ENCODE measurements around the gene NTRK2.

DNA sequence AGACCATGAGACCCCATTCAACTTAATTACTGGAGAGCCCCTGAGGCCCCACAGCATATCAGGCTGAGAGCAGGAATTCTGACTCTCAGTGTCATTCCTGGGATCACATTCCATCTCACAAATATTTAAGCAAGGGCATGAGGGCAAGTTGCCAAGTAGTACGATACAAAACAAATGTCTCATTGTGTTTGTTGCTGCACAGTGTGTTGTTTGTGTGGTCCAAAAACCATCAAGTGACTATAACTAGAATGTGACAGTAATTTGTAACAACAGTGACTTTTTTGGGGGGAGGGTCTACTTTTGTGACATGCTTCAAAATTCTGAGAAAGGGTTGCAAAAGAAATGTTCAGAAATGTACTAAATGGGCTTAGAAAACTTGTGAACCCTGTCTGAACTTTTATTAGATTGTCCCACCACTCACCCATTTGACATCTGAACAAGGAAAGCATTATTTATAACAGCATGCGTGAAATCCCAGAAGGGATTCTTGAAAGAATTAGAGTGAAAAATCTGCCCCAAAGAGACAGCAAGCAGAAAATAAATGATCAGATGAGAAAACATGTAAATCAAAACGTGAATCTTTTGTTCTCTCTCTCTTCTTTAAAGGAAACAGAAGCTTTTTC is 347.0 kb downstream of the NTRK2 start:
- TF ChIP-seq, protein P1, sequence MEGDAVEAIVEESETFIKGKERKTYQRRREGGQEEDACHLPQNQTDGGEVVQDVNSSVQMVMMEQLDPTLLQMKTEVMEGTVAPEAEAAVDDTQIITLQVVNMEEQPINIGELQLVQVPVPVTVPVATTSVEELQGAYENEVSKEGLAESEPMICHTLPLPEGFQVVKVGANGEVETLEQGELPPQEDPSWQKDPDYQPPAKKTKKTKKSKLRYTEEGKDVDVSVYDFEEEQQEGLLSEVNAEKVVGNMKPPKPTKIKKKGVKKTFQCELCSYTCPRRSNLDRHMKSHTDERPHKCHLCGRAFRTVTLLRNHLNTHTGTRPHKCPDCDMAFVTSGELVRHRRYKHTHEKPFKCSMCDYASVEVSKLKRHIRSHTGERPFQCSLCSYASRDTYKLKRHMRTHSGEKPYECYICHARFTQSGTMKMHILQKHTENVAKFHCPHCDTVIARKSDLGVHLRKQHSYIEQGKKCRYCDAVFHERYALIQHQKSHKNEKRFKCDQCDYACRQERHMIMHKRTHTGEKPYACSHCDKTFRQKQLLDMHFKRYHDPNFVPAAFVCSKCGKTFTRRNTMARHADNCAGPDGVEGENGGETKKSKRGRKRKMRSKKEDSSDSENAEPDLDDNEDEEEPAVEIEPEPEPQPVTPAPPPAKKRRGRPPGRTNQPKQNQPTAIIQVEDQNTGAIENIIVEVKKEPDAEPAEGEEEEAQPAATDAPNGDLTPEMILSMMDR (conservative IDR thresholded peaks at IDR 0.05; ENCODE audit: low read depth in 2 of 2) = no peak
- TF ChIP-seq EZH2 (IDR thresholded peaks at IDR 0.05; ENCODE audit: low read depth, unreplicated experiment) = no peak
- TF ChIP-seq NANOG (IDR thresholded peaks at IDR 0.05; ENCODE audit: borderline replicate concordance) = no peak
- TF ChIP-seq, protein P2, sequence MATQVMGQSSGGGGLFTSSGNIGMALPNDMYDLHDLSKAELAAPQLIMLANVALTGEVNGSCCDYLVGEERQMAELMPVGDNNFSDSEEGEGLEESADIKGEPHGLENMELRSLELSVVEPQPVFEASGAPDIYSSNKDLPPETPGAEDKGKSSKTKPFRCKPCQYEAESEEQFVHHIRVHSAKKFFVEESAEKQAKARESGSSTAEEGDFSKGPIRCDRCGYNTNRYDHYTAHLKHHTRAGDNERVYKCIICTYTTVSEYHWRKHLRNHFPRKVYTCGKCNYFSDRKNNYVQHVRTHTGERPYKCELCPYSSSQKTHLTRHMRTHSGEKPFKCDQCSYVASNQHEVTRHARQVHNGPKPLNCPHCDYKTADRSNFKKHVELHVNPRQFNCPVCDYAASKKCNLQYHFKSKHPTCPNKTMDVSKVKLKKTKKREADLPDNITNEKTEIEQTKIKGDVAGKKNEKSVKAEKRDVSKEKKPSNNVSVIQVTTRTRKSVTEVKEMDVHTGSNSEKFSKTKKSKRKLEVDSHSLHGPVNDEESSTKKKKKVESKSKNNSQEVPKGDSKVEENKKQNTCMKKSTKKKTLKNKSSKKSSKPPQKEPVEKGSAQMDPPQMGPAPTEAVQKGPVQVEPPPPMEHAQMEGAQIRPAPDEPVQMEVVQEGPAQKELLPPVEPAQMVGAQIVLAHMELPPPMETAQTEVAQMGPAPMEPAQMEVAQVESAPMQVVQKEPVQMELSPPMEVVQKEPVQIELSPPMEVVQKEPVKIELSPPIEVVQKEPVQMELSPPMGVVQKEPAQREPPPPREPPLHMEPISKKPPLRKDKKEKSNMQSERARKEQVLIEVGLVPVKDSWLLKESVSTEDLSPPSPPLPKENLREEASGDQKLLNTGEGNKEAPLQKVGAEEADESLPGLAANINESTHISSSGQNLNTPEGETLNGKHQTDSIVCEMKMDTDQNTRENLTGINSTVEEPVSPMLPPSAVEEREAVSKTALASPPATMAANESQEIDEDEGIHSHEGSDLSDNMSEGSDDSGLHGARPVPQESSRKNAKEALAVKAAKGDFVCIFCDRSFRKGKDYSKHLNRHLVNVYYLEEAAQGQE (IDR thresholded peaks at IDR 0.05; ENCODE audit: unreplicated experiment) = no peak
- TF ChIP-seq POLR2AphosphoS5 (IDR thresholded peaks at IDR 0.05; ENCODE audit: low read depth) = no peak

All from GM23338 (cell line).